Left kidney (tissue), 2 donors: ENCODE results near the gene HSF4. TPM values are rescaled to one million over a fixed set of nuclear protein-coding genes. Genes with fewer than 3 reads are reported as not detected.

Experiments
- DNase-seq: peaks from one replicate; pipeline ENCODE4 v3.0.0-alpha.2; 2013
- polyA plus RNA-seq: library from polyadenylated mRNA; unstranded; fragments of 120-200 nt; gene quantifications from one replicate; pipeline ENCODE4 v1.2.1, GENCODE V29; 2013; ENCODE audit not compliant: insufficient read length

The HSF4 gene
- polyA plus RNA-seq, 1 donor = 1.5 TPM

GRCh38 chr16:67201411-67202345, 37.1 kb downstream of the HSF4 start:
- DNase-seq = no peak

- DNase-seq = no peak
Measured at GRCh38 chr16:67202426-67202825, 37.9 kb downstream of the HSF4 start.

- DNase-seq = no peak
Measured at GRCh38 chr16:67202956-67203493, 38.5 kb downstream of the HSF4 start.

GRCh38 chr16:67204076-67204475, 39.5 kb downstream of the HSF4 start:
- DNase-seq = no peak

- DNase-seq = no peak
Measured at GRCh38 chr16:67206129-67206837, 41.7 kb downstream of the HSF4 start.

- no peak for DNase-seq
Measured at GRCh38 chr16:67206838-67207248, 42.3 kb downstream of the HSF4 start.

GRCh38 chr16:67207249-67208091, 42.9 kb downstream of the HSF4 start:
- no peak for DNase-seq

- DNase-seq = no peak
Measured at GRCh38 chr16:67208154-67208896, 43.8 kb downstream of the HSF4 start.

GRCh38 chr16:67209565-67209964, 45.0 kb downstream of the HSF4 start:
- DNase-seq = no peak

- no peak for DNase-seq
Measured at GRCh38 chr16:67210069-67210937, 45.8 kb downstream of the HSF4 start.

GRCh38 chr16:67211674-67212073, 47.1 kb downstream of the HSF4 start:
- DNase-seq = no peak

- DNase-seq = no peak
Measured at GRCh38 chr16:67212766-67213165, 48.2 kb downstream of the HSF4 start.

- DNase-seq = no peak
Measured at GRCh38 chr16:67213197-67214019, 48.9 kb downstream of the HSF4 start.

GRCh38 chr16:67215706-67216105, 51.2 kb downstream of the HSF4 start:
- DNase-seq = no peak

- no peak for DNase-seq
Measured at GRCh38 chr16:67216612-67217490, 52.3 kb downstream of the HSF4 start.
